Left colon (tissue), 2 donors: Measurements from ENCODE around the gene TSPAN13. TPM values are rescaled to one million over a fixed set of nuclear protein-coding genes. Genes with fewer than 3 reads are reported as not detected.
A peak's percentile ranks its signal among the peaks of the same experiment; 100 is the strongest.

Source experiments
- ATAC-seq: fragments of 200-7000 bp; cut with Tn5 transposase; one replicate; pipeline ENCODE4 v1.9.1; 2020; ENCODE audit warnings: mild to moderate bottlenecking, moderate library complexity
- DNase-seq, 2 donors: peaks; one replicate each; pipeline ENCODE4 v3.0.0-alpha.2; 2020
- intact Hi-C, 2 donors: fragments of 100-400 bp; cut with DNase I in 1 of 2; cut with micrococcal nuclease in 1 of 2; formaldehyde crosslinking; loops; one replicate each; pipeline versions ENCODE4 v1.11.2 to v1.14.0; 2022; cut with DNase I, micrococcal nuclease
- total RNA-seq, 2 donors: library from RNA; stranded (reverse); fragmentation: NEBNext Ultra II Directional; extraction: Animal tissue kit (Norgen Biotek cat#: 25700); gene quantifications; one replicate each; pipeline ENCODE4 v1.2.1, GENCODE V29; 2021
- donor health status: DM: no; HTN: no; CAD: no.
- donor health status: DM: yes; HTN: yes; CAD: no.

The TSPAN13 gene
- total RNA-seq, 2 donors from 2014 or later = 79.5 to 97.7 TPM

GRCh38 chr7:16801111-16801542 is 47.6 kb downstream of the TSPAN13 start:
- ATAC-seq = peak; percentile 46
- no peak for DNase-seq
- intact Hi-C loops = no loop called here

DNA sequence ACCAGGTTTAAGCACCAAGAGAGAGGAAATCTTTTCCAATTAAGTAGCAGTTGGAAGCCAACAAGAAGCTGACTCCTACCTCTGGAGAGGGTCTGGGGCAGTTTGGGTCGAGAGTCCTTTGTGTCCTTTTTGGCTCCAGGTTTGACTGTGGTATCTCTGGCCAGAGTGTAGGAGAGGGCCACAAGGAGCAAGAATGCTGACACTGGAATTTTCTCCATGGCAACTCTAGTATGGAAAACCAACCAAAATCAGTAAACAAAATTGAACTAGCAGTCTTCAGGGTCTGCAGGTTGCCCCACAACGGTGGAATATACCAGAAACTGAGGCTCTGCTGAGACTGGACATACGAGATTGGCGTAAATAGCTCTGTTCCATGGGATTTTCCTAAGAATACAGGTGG is 48.0 kb downstream of the TSPAN13 start:
- intact Hi-C loops = no loop called here
- no peak for DNase-seq
- ATAC-seq = no peak

- no peak for DNase-seq
- peak; percentile 2 for ATAC-seq
- intact Hi-C loops = no loop called here
These were observed 49.6 kb downstream of the TSPAN13 start for GRCh38 chr7:16803125-16803524.

DNA sequence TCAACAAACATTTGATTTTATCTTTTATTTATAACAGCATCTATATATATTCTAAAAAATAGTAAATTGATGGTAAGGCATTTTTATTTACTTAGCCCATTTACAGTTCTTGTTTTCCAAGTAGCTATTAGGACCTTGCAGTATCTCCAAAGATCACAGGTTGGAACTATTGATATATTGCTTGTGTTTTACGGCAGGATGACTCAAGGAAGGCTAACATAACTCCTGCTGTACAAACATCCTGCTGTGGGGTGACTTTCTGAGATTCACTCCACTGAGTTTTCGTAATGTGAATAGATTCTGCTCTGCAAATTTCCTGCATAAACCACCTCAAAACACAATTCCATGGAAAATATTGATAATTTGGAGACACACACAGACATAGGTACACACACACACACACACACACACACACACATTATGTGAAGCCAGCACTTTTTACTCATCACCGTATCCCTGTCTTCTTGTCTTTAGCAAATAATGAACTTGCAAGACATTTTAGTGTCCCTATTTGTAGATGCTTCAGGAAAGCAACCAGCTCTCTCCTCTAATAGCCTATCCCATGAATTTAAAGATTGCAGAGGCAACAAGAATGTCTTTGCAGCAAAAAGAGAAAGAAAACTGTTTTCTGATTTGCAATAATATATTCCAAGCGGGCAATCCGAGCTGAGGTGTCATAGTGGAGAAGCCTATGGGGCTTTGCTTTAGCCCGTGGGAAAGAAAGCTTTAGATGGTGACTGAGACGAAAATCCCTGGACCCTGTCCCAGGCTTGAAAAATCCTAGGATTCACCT is 50.5 kb downstream of the TSPAN13 start:
- intact Hi-C loops = no loop called here
- no peak for DNase-seq
- peak; percentile 72 for ATAC-seq

- ATAC-seq (peak; percentile 83), DNase-seq (peak; percentile 87 to 89)
- intact Hi-C loops = no loop called here
These were observed 51.3 kb downstream of the TSPAN13 start, which contains the start of gene AGR2 for GRCh38 chr7:16804674-16805439. TSS of gene AGR2 (minus strand) at chr7:16804999. CDS start at chr7:16801796, 3,203 bp downstream.

DNA sequence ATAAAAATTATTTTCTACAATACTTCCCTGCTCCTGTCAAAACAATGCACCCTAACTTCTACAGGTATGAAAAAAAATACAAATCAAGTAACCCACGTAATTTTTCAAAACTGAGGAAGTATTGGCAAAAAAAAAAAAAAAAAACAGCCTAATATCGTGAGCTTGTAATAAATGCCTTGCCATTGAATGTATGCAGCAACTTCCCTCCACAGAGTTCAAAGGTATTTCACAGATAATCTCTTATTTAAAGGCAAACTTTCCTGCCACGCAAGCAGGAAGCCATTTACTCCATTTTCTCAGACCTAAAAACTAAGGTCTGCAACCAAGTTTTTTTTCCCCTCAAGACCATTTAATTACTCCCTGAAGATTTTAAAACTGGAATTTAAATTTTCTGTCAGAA is 51.9 kb downstream of the TSPAN13 start:
- intact Hi-C loops = no loop called here
- no peak for DNase-seq
- ATAC-seq = no peak

DNA sequence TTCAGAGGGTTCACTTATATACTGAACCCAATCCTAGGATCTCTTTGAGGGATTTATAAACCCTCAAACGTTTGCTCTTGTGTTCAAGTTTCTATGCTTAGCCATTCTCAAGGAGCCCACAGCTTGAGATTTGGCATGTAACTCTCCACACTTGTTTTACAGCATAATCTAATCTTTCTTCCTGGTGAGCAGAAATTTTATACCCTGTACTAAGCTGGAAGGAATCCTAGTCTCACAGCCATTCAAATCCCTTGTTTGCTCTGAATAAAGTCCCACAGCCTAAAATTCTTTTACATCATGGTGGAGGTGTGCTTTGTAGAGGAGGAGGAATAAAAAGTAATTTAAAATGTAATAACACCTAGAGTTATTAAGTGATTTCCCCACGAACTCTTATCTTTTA is 56.6 kb downstream of the TSPAN13 start:
- intact Hi-C loops = no loop called here

DNA sequence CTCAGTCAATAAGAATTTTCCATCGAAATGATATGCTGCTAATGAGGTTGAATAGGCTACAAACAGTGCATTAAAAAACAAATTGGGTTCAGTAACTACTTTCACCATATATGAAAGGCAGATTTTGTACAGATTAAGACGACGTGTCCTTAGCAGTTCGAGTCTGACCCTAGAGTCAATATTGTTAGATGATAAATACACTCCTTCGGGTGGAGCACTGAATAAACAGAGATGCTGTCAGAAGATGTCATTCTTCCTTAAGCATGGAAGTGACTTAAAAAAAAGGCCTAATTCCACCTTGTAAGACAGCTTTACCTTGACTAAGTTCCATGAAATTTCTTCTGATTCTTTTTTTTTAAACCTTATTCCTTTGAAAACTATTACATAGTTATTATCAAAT is 57.0 kb downstream of the TSPAN13 start:
- DNase-seq (no peak), ATAC-seq (peak; percentile 78)
- intact Hi-C loops = no loop called here

More for the DNA sequence above, 56.6 kb downstream of the TSPAN13 start:
- no peak for DNase-seq
- peak; percentile 64 for ATAC-seq

- DNase-seq = no peak
- peak; percentile 63 for ATAC-seq
- intact Hi-C loops = no loop called here
These were observed 58.0 kb downstream of the TSPAN13 start for GRCh38 chr7:16811551-16811950.

GRCh38 chr7:16812542-16813231 is 59.1 kb downstream of the TSPAN13 start:
- intact Hi-C loops = no loop called here
- ATAC-seq (no peak), DNase-seq (no peak)

DNA sequence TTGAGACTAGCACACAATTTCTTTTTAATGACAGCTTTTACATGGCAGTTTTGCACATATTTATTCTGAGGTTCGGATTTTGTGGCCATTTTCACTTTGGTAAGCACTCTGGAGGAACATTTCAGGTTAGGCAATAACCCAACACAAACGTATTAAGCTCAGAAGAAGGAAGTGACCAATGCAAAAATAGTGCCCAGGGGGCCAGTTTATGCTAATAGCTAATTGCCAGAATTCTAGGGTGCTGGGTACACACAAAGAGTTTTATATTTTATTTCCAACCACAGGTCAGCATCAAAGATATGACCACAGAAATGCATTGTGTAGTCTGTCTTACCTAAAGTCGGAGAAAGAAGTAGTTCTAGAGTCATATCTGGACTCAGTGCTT is 59.7 kb downstream of the TSPAN13 start:
- DNase-seq = no peak
- intact Hi-C loops = no loop called here
- ATAC-seq = no peak

- ATAC-seq = peak; percentile 43
- peak; percentile 36 to 56 for DNase-seq
- intact Hi-C loops = no loop called here
These were observed 61.4 kb downstream of the TSPAN13 start for GRCh38 chr7:16815001-16815400.

GRCh38 chr7:16816824-16817223 is 63.3 kb downstream of the TSPAN13 start:
- DNase-seq = no peak
- peak; percentile 37 for ATAC-seq
- intact Hi-C loops = no loop called here

DNA sequence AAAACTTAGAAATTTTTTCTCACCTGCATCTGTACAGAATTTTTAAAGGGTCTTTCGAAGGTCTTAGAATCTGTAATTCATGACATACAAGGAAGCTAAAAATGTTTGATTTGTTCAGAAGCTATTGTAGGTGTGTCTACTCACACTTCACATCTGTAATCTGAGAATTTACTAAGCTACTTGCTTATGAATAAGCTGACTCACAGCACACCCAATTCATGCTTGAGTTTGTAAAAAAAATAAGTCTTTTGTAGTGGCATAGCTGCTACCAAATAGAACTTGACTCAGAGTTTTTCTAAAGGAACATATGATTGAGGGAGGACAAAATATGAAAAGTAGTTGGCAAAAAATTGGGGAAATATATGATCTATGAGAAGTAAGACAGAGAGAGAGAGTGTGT is 64.0 kb downstream of the TSPAN13 start:
- DNase-seq (no peak), ATAC-seq (peak; percentile 55)
- intact Hi-C loops = no loop called here

- DNase-seq (no peak), ATAC-seq (no peak)
- intact Hi-C loops = no loop called here
These were observed 65.2 kb downstream of the TSPAN13 start for GRCh38 chr7:16818732-16819131.

DNA sequence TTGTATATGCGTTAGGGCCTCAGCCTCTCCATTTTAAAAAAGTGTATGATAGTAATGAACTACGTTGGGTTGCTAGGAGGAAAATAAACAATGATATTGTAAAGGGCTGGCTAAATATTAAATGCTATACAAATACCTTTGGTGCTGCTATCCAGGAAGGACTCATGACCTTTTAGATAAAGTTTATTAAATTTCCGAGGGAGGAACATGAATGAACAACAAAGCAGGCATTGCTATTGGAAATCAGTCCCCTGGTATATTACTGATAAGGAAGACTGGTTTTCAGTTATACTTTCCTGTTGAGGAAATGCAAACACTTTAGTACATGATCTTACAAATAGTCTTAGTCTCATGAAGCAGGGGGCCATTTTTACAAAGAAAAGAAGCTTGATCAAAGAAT is 68.5 kb downstream of the TSPAN13 start:
- ATAC-seq (peak; percentile 85), DNase-seq (no peak)
- intact Hi-C loops = no loop called here

- intact Hi-C loops = no loop called here
- no peak for ATAC-seq
- DNase-seq = no peak
These were observed 72.5 kb downstream of the TSPAN13 start for GRCh38 chr7:16826060-16826459.

GRCh38 chr7:16833373-16833772 is 79.8 kb downstream of the TSPAN13 start:
- DNase-seq (no peak), ATAC-seq (no peak)
- intact Hi-C loops = no loop called here
